Measurements from ENCODE around the gene FSTL4. TPM values are rescaled to one million over a fixed set of nuclear protein-coding genes. Genes with fewer than 3 reads are reported as not detected.

FSTL4 gene
- total RNA-seq, 2 donors from 2014 or later = not detected

DNA sequence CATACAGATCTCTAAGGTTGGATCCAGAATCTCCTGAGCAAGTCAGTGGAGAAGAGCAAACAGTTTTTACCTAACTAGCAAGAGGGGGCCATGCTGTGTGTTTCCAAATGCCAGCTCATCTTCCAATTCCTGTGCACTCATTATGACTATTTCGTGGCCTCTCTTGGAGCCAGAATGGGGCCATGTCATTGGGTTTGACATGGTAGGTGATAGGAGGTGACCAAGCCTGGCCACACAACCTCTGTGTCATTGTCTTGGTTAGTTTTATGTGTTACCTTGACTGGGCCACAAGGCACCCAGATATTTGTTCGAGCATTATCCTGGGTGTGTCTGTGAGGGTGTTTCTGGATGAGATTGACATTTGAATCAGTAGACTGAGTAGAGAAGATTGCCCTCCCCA is 354.4 kb downstream of the FSTL4 start:
- ATAC-seq = peak; percentile 87 to 90
- no peak overlapping the region for H3K27ac Mint-ChIP-seq
- no peaks in the 10 kb centered on the region for H3K36me3 Mint-ChIP-seq
- no peaks in the 10 kb centered on the region for H3K9me3 Mint-ChIP-seq
- DNase-seq (ENCODE audit: low spot score in 2 of 2) = no peak

GRCh38 chr5:133256276-133256675 is 356.1 kb downstream of the FSTL4 start:
- DNase-seq (ENCODE audit: low spot score in 2 of 2) (no peak), ATAC-seq (no peak)
- H3K27ac Mint-ChIP-seq = no peak overlapping the region
- no peaks in the 10 kb centered on the region for H3K36me3 Mint-ChIP-seq
- H3K9me3 Mint-ChIP-seq = no peaks in the 10 kb centered on the region

- peak overlapping the region in 1 of 2 donors; percentile 23 for H3K27ac Mint-ChIP-seq
- DNase-seq (ENCODE audit: low spot score in 2 of 2) (no peak), ATAC-seq (no peak)
- no peaks in the 10 kb centered on the region for H3K9me3 Mint-ChIP-seq
- no peaks in the 10 kb centered on the region for H3K36me3 Mint-ChIP-seq
Measured at GRCh38 chr5:133254803-133255202, 357.5 kb downstream of the FSTL4 start.

DNA sequence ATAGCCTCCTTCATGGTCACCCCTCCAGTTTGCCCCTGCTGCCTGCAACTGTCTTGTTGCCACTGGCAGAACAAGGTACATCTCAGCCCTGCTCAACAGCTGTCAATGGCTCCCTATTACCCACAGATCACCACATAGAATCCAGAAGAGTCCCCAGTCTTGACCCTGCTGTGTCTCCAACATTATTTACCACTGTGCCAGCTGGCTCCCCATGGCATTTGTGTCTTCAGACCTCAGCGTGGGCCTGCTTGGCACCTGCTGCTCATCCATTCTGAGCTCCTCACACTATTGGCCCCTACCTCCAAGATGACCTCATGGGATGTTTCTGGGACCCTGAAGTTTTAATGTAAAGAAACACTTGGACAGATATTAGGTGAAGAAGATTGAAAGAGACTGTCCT is 358.7 kb downstream of the FSTL4 start:
- no peak for DNase-seq (ENCODE audit: low spot score in 2 of 2)
- Mint-ChIP-seq H3K27ac (no peak overlapping the region), H3K36me3 (no peaks in the 10 kb centered on the region), H3K9me3 (no peaks in the 10 kb centered on the region)
- ATAC-seq = no peak

DNA sequence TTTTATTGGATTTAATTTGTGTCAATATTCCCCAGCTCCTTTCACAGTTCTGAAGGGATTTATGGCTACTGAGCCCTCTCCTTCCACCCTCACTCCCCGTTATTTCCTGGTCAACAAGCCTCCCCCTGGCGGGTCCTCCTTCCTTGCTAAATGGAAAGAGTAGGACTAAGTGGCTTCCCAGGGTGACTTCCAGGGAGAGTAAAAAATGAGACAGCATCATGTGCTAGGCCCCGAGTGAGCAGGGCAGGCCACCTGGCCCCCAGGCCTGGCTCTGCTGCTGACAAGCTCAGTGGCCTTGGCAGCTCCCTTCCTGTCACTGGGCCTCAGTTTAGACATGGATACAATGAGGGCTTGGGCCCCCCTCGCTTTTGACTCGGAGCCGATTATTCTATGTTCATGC is 359.3 kb downstream of the FSTL4 start:
- H3K36me3 Mint-ChIP-seq = no peaks in the 10 kb centered on the region
- H3K27ac Mint-ChIP-seq = no peak overlapping the region
- no peaks in the 10 kb centered on the region for H3K9me3 Mint-ChIP-seq
- ATAC-seq = no peak
- DNase-seq (ENCODE audit: low spot score in 2 of 2) = no peak

- Mint-ChIP-seq H3K36me3 (no peaks in the 10 kb centered on the region), H3K9me3 (no peaks in the 10 kb centered on the region)
Measured at GRCh38 chr5:133252133-133252480, 360.2 kb downstream of the FSTL4 start.

GRCh38 chr5:133251296-133252132 is 360.8 kb downstream of the FSTL4 start:
- no peaks in the 10 kb centered on the region for H3K36me3 Mint-ChIP-seq
- no peak overlapping the region for H3K27ac Mint-ChIP-seq
- DNase-seq (ENCODE audit: low spot score in 2 of 2) (no peak), ATAC-seq (no peak)
- H3K9me3 Mint-ChIP-seq = no peaks in the 10 kb centered on the region

More at GRCh38 chr5:133252133-133252480, 360.2 kb downstream of the FSTL4 start:
- no peak for ATAC-seq
- DNase-seq (ENCODE audit: low spot score in 2 of 2) = no peak
- H3K27ac Mint-ChIP-seq = no peak overlapping the region

GRCh38 chr5:133250527-133250926 is 361.8 kb downstream of the FSTL4 start:
- Mint-ChIP-seq H3K36me3 (no peaks in the 10 kb centered on the region), H3K27ac (no peak overlapping the region), H3K9me3 (no peaks in the 10 kb centered on the region)
- ATAC-seq (no peak), DNase-seq (ENCODE audit: low spot score in 2 of 2) (no peak)

- no peak overlapping the region for H3K27ac Mint-ChIP-seq
Measured at GRCh38 chr5:133249593-133249992, 362.7 kb downstream of the FSTL4 start.

DNA sequence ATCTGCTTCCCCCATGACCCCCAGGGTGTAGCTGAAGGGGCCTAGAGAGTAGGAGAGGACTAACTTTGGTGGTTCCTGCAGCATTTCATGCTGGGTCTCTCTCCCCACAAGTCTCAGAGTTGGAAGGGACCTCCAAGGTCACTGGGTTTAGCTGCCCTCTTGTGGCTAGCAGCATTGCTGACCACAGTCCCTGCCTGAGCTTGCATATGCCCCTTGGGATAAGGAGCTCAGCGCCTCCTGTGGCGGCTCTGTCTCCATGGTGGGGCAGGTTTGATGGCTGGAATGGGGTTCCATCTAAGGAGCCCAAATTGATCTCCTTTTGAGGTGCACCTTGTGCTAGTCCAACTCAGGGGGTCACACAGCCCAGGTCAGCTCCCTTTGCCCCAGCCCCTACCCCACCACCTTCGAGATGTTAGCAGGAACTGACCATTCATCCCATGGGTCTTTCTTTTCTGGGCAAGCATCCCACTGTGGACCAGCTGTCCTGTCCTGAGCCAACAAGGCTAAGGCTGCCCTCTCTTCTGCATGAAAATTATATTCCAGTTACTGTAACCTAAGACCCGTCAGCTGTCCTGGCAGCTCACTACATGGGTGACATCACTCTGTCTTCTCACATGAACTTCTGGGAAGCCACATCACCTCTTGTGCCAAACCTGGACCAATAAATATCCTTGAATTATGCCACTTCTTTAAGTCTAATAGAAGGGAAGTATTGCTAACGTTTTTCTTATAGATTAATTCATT is 364.3 kb downstream of the FSTL4 start:
- Mint-ChIP-seq H3K36me3 (no peaks in the 10 kb centered on the region), H3K27ac (no peak overlapping the region), H3K9me3 (no peaks in the 10 kb centered on the region)
- ATAC-seq (no peak), DNase-seq (ENCODE audit: low spot score in 2 of 2) (no peak)

More at GRCh38 chr5:133249593-133249992, 362.7 kb downstream of the FSTL4 start:
- no peak for ATAC-seq
- DNase-seq (ENCODE audit: low spot score in 2 of 2) = no peak
- Mint-ChIP-seq H3K9me3 (no peaks in the 10 kb centered on the region), H3K36me3 (no peaks in the 10 kb centered on the region)

DNA sequence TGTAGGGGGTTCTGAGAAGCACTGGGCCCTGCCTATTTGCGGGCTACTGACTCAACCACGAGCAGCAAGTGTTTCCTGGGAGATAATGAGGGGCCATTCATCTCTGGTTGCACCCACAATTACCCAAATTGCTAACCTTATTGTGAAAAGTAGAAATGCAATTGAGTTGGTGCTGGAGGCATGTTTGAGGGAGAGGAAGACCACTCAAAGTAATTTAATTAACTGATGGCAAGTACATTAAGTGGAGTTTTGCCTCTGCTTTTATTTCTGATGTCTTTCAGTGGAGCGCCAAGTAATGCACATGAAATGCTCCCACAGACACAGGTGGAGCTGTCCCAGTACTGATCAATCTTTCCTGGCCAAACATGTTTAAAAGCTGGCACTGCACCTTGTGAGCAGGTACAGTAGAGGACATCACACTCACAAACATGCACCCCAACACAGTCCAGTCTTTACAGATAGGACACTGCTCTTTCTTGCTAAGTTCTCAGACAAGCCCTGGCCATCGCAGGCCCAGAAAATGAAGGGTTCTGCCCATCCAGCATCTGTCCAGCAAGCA is 365.1 kb downstream of the FSTL4 start:
- DNase-seq (ENCODE audit: low spot score in 2 of 2) (no peak), ATAC-seq (no peak)
- Mint-ChIP-seq H3K9me3 (no peaks in the 10 kb centered on the region), H3K36me3 (no peaks in the 10 kb centered on the region), H3K27ac (no peak overlapping the region)

DNA sequence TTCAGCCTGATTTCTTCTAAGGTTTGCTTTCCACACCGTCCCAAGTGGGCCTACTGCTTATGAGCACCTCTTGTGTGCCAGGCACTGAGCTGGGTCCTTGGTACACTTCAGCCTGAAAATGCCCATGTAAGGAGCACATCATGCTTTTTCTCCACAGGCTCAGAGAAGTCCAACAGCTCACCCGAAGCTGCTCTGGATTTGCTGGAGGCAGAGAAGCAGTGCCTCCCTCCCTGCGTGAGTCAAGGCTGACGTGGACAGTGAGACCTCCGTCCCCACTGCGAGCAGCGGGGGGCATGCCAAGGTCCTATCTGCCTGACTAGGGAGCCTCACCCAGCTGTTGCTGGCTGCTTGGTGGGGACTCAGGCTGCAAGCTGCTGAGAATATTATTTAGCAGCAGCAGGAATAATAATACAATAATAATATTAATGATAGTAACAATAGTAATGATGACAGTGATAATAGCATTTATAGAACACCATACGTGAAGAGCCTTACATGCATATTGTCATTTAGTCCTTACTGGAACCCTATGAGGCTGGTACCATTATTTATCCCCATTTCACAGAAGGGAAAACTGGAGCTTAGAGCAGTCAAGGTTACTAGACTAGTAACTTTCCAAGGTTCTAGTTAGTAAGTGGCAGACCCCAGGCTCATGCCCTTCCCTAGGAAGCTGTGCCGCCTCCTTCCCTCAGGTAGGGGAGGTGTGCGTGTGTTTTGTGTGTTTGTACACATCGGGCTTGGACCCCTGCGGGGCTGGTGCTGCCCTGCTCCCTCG is 365.8 kb downstream of the FSTL4 start:
- Mint-ChIP-seq H3K27ac (no peak overlapping the region), H3K9me3 (no peaks in the 10 kb centered on the region), H3K36me3 (no peaks in the 10 kb centered on the region)
- no peak for ATAC-seq
- DNase-seq (ENCODE audit: low spot score in 2 of 2) = no peak

GRCh38 chr5:133246053-133246370 is 366.3 kb downstream of the FSTL4 start:
- ATAC-seq = no peak
- Mint-ChIP-seq H3K9me3 (no peaks in the 10 kb centered on the region), H3K36me3 (no peaks in the 10 kb centered on the region)

GRCh38 chr5:133245191-133246052 is 366.9 kb downstream of the FSTL4 start:
- DNase-seq (ENCODE audit: low spot score in 2 of 2) (peak in 1 of 2 donors; percentile 51), ATAC-seq (peak; percentile 88 to 96)
- Mint-ChIP-seq H3K27ac (peak overlapping the region in 1 of 2 donors; percentile 16), H3K9me3 (no peaks in the 10 kb centered on the region), H3K36me3 (no peaks in the 10 kb centered on the region)

More at GRCh38 chr5:133246053-133246370, 366.3 kb downstream of the FSTL4 start:
- H3K27ac Mint-ChIP-seq = no peak overlapping the region
- DNase-seq (ENCODE audit: low spot score in 2 of 2) = no peak

GRCh38 chr5:133244242-133244641 is 368.1 kb downstream of the FSTL4 start:
- ATAC-seq = peak in 1 of 2 donors; percentile 47
- Mint-ChIP-seq H3K9me3 (no peaks in the 10 kb centered on the region), H3K27ac (no peak overlapping the region), H3K36me3 (no peaks in the 10 kb centered on the region)
- no peak for DNase-seq (ENCODE audit: low spot score in 2 of 2)

- Mint-ChIP-seq H3K27ac (no peak overlapping the region), H3K9me3 (no peaks in the 10 kb centered on the region), H3K36me3 (no peaks in the 10 kb centered on the region)
- DNase-seq (ENCODE audit: low spot score in 2 of 2) = no peak
- ATAC-seq = no peak
Measured at GRCh38 chr5:133243196-133243595, 369.1 kb downstream of the FSTL4 start.
